Measurements from ENCODE around the gene NXPH4.

DNA sequence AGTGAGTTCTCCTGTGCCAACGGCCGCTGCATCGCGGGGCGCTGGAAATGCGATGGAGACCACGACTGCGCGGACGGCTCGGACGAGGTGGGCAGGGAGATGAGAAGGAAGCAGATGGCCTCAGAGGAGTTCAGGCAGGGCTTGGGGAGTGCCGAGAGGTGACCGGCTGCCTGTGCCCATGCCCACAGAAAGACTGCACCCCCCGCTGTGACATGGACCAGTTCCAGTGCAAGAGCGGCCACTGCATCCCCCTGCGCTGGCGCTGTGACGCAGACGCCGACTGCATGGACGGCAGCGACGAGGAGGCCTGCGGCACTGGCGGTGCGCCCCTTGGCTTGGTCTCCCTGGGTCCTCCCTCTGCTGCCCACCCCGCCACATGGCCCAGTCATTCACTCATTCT is 13.4 kb upstream of the NXPH4 start:
- TF ChIP-seq, protein P1, sequence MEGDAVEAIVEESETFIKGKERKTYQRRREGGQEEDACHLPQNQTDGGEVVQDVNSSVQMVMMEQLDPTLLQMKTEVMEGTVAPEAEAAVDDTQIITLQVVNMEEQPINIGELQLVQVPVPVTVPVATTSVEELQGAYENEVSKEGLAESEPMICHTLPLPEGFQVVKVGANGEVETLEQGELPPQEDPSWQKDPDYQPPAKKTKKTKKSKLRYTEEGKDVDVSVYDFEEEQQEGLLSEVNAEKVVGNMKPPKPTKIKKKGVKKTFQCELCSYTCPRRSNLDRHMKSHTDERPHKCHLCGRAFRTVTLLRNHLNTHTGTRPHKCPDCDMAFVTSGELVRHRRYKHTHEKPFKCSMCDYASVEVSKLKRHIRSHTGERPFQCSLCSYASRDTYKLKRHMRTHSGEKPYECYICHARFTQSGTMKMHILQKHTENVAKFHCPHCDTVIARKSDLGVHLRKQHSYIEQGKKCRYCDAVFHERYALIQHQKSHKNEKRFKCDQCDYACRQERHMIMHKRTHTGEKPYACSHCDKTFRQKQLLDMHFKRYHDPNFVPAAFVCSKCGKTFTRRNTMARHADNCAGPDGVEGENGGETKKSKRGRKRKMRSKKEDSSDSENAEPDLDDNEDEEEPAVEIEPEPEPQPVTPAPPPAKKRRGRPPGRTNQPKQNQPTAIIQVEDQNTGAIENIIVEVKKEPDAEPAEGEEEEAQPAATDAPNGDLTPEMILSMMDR (IDR thresholded peaks at IDR 0.05), result no peak
- TF ChIP-seq ZFX (IDR thresholded peaks at IDR 0.05; ENCODE audit: borderline replicate concordance), result no peak
